Stimulated activated CD8-positive, alpha-beta memory T cell treated with anti-CD3 and anti-CD28 coated beads, Interleukin-7, amount 100 ng/mL, for 24 hours (primary cell): ENCODE measurements around the gene TCF12.

Source experiments
- DNase-seq: peaks from one replicate; pipeline ENCODE4 v3.0.0-alpha.2; 2020; ENCODE audit warnings: low read depth

The TCF12 gene

GRCh38 chr15:57253082-57253481 is 334.6 kb downstream of the TCF12 start:
- DNase-seq = no peak

GRCh38 chr15:57253500-57253899 is 335.1 kb downstream of the TCF12 start:
- DNase-seq = no peak

GRCh38 chr15:57255751-57256341 is 337.4 kb downstream of the TCF12 start:
- no peak for DNase-seq

GRCh38 chr15:57256939-57257338 is 338.5 kb downstream of the TCF12 start:
- DNase-seq = no peak

GRCh38 chr15:57259568-57260040 is 341.2 kb downstream of the TCF12 start:
- no peak for DNase-seq

GRCh38 chr15:57263520-57263919 is 345.1 kb downstream of the TCF12 start:
- no peak for DNase-seq

- no peak for DNase-seq
Observed at GRCh38 chr15:57272771-57273357, 354.4 kb downstream of the TCF12 start.

GRCh38 chr15:57273402-57273801 is 355.0 kb downstream of the TCF12 start:
- DNase-seq = no peak

GRCh38 chr15:57278439-57278838 is 360.0 kb downstream of the TCF12 start:
- DNase-seq = no peak

GRCh38 chr15:57280464-57280863 is 362.0 kb downstream of the TCF12 start:
- DNase-seq = no peak

- DNase-seq = no peak
Observed at GRCh38 chr15:57281321-57281720, 362.9 kb downstream of the TCF12 start.

- DNase-seq = no peak
Observed at GRCh38 chr15:57282686-57283085, 364.2 kb downstream of the TCF12 start.

- DNase-seq = no peak
Observed at GRCh38 chr15:57283774-57284503, 365.5 kb downstream of the TCF12 start.

GRCh38 chr15:57284535-57284934 is 366.1 kb downstream of the TCF12 start:
- no peak for DNase-seq

- no peak for DNase-seq
Observed at GRCh38 chr15:57285386-57285785, 366.9 kb downstream of the TCF12 start.

- no peak for DNase-seq
Observed at GRCh38 chr15:57286446-57287122, 368.1 kb downstream of the TCF12 start.

GRCh38 chr15:57287123-57287521 is 368.7 kb downstream of the TCF12 start:
- DNase-seq = no peak

GRCh38 chr15:57288926-57289580 is 370.6 kb downstream of the TCF12 start:
- DNase-seq = no peak

- DNase-seq = no peak
Observed at GRCh38 chr15:57290187-57290586, 371.7 kb downstream of the TCF12 start.

GRCh38 chr15:57290826-57291225 is 372.4 kb downstream of the TCF12 start:
- no peak for DNase-seq

GRCh38 chr15:57296473-57297162 is 378.2 kb downstream of the TCF12 start:
- no peak for DNase-seq

- DNase-seq = no peak
Observed at GRCh38 chr15:57297163-57297593, 378.7 kb downstream of the TCF12 start.
